BJ (cell line): ENCODE results near the gene NMRK2. TPM values are rescaled to one million over a fixed set of nuclear protein-coding genes. Genes with fewer than 3 reads are reported as not detected.

Experiments used
- CTCF ChIA-PET: fragments of 350-600 bp; formaldehyde crosslinking; extraction: SDS; loops from one replicate; lab custom pipeline; 2021; ENCODE audit warnings: antibody characterized with exemption, inconsistent platforms; lab: Yijun Ruan, JAX
- POLR2A ChIA-PET: fragments of 300-600 bp; sonication (Branson Sonifier 250); formaldehyde crosslinking; extraction: SDS; loops from one replicate; lab custom pipeline; 2021; ENCODE audit warnings: antibody characterized with exemption; lab: Charles Lee
- DNase-seq: peaks from one replicate; pipeline ENCODE4 v3.0.0-alpha.2; 2011; ENCODE audit warnings: low read depth
- H3K27me3 ChIP-seq: 2 replicates; pipeline ENCODE4 v1.6.0; 2011; ENCODE audit warnings: low read length; ENCODE audit not compliant: control insufficient read depth, insufficient read depth
- H3K36me3 ChIP-seq: 2 replicates; pipeline ENCODE4 v1.5.1; 2011; ENCODE audit warnings: low read length; ENCODE audit not compliant: control insufficient read depth, insufficient read depth
- H3K4me3 ChIP-seq: 2 replicates; pipeline ENCODE4 v1.5.1; 2011; ENCODE audit warnings: low read depth, mild to moderate bottlenecking, control low read depth, low read length
- CTCF ChIP-seq: IDR thresholded peaks from 2 replicates; pipeline ENCODE4 v1.5.1; 2011; ENCODE audit warnings: low read depth, mild to moderate bottlenecking, control low read depth, inconsistent platforms, low read length, moderate library complexity; ENCODE audit not compliant: insufficient read depth
- polyA plus RNA-seq: library from polyadenylated mRNA; depleted of rRNA; stranded (reverse); fragments of >200 nt; gene quantifications from 2 replicates; pipeline ENCODE4 v1.2.3, GENCODE V29; 2011

The NMRK2 gene
- polyA plus RNA-seq, 1 experiment, result not detected

- H3K27me3 ChIP-seq, result no peaks in the 10 kb centered on the region
- TF ChIP-seq CTCF, result no peak
- no peak overlapping the region for H3K4me3 ChIP-seq
- ChIA-PET POLR2A (no interaction called here), CTCF (interaction anchor here (0.6 to 1.3 kb wide), 2 partner anchors 134 to 249 kb away, joined by 3 to 4 read pairs; no protein-coding TSS in a partner anchor)
- H3K36me3 ChIP-seq, result peaks cover 28% of the 10 kb centered on the region
- no peak for DNase-seq
These were observed 22.8 kb downstream of the NMRK2 start for GRCh38 chr19:3955688-3956087.

- ChIA-PET CTCF (no interaction called here), POLR2A (no interaction called here)
- no peak for DNase-seq
- no peak overlapping the region for H3K4me3 ChIP-seq
- TF ChIP-seq CTCF, result no peak
- peaks cover 48% of the 10 kb centered on the region for H3K36me3 ChIP-seq
- no peaks in the 10 kb centered on the region for H3K27me3 ChIP-seq
These were observed 26.2 kb downstream of the NMRK2 start for GRCh38 chr19:3958836-3959765.

GRCh38 chr19:3959766-3960131 is 26.9 kb downstream of the NMRK2 start:
- H3K27me3 ChIP-seq, result no peaks in the 10 kb centered on the region
- H3K4me3 ChIP-seq, result no peak overlapping the region
- peaks cover 53% of the 10 kb centered on the region for H3K36me3 ChIP-seq
- DNase-seq, result no peak
- TF ChIP-seq CTCF, result no peak
- POLR2A ChIA-PET, result no interaction called here
- CTCF ChIA-PET, result no interaction called here

- DNase-seq, result no peak
- no peaks in the 10 kb centered on the region for H3K27me3 ChIP-seq
- no peak overlapping the region for H3K4me3 ChIP-seq
- POLR2A ChIA-PET, result no interaction called here
- no peak for TF ChIP-seq CTCF
- H3K36me3 ChIP-seq, result peaks cover 58% of the 10 kb centered on the region
- CTCF ChIA-PET, result no interaction called here
These were observed 28.1 kb downstream of the NMRK2 start for GRCh38 chr19:3961007-3961406.

- no peak for DNase-seq
- Histone ChIP-seq H3K27me3 (no peaks in the 10 kb centered on the region), H3K4me3 (no peak overlapping the region), H3K36me3 (peaks cover 64% of the 10 kb centered on the region)
- ChIA-PET POLR2A (no interaction called here), CTCF (interaction anchor here (1.1 kb wide), 1 partner anchor 142 kb away, joined by 3 read pairs; no protein-coding TSS in a partner anchor)
- no peak for TF ChIP-seq CTCF
These were observed 30.8 kb downstream of the NMRK2 start for GRCh38 chr19:3963458-3964255.
